Activated CD4-positive, alpha-beta T cell treated with anti-CD3 and anti-CD28 coated beads, Interleukin-2, amount 10 ng/mL, durations not matched to agents 7 days and 5 days (primary cell): ENCODE results near the gene HAPSTR1. TPM values are rescaled to one million over a fixed set of nuclear protein-coding genes. Genes with fewer than 3 reads are reported as not detected.

Experiments
- CTCF ChIA-PET: fragments of 350-600 bp; sonication (Branson Sonifier 250); formaldehyde crosslinking; loops from one replicate; lab custom pipeline; 2021; ENCODE audit warnings: antibody characterized with exemption; lab: Charles Lee
- POLR2A ChIA-PET: fragments of 350-600 bp; sonication (Branson Sonifier 250); formaldehyde crosslinking; loops from one replicate; lab custom pipeline; 2021; ENCODE audit warnings: antibody characterized with exemption; lab: Charles Lee
- DNase-seq: peaks from one replicate; pipeline ENCODE4 v3.0.0-alpha.2; 2020
- H3K27ac Mint-ChIP-seq: one replicate; pipeline ENCODE4 v1.8.0; 2021; ENCODE audit warnings: mild to moderate bottlenecking, moderate library complexity, mixed read lengths
- H3K27me3 Mint-ChIP-seq: one replicate; pipeline ENCODE4 v1.8.0; 2021; ENCODE audit warnings: mixed read lengths
- H3K36me3 Mint-ChIP-seq: one replicate; pipeline ENCODE4 v1.8.0; 2021; ENCODE audit warnings: low read depth, mixed read lengths
- H3K4me1 Mint-ChIP-seq: one replicate; pipeline ENCODE4 v1.8.0; 2021; ENCODE audit warnings: mixed read lengths
- H3K4me3 Mint-ChIP-seq: one replicate; pipeline ENCODE4 v1.8.0; 2021; ENCODE audit warnings: mild to moderate bottlenecking, moderate library complexity, mixed read lengths
- H3K9me3 Mint-ChIP-seq: one replicate; pipeline ENCODE4 v1.8.0; 2021; ENCODE audit warnings: mixed read lengths
- total RNA-seq, 2 experiments: library from RNA; stranded (reverse); gene quantifications; one replicate each; pipeline ENCODE4 v1.2.3, GENCODE V29; 2021

Gene HAPSTR1
- total RNA-seq, 2 experiments from 2014 or later, result 55.0 to 55.6 TPM

- POLR2A ChIA-PET, result no interaction called here
- DNase-seq, result peak; percentile 41
- Mint-ChIP-seq H3K36me3 (no peaks in the 10 kb centered on the region), H3K9me3 (no peaks in the 10 kb centered on the region), H3K4me1 (peaks cover 27% of the 10 kb centered on the region), H3K27ac (peak overlapping the region; percentile 10), H3K4me3 (no peak overlapping the region), H3K27me3 (peaks cover 2% of the 10 kb centered on the region)
- CTCF ChIA-PET, result interaction anchor here (0.7 to 1.1 kb wide), 2 partner anchors 13 to 127 kb away, joined by 4 read pairs; no protein-coding TSS in a partner anchor
Observed at GRCh38 chr16:9135797-9136196, 44.4 kb downstream of the HAPSTR1 start.

- POLR2A ChIA-PET, result no interaction called here
- Mint-ChIP-seq H3K36me3 (no peaks in the 10 kb centered on the region), H3K27me3 (peaks cover 2% of the 10 kb centered on the region), H3K4me3 (no peak overlapping the region), H3K4me1 (peaks cover 26% of the 10 kb centered on the region), H3K27ac (no peak overlapping the region), H3K9me3 (no peaks in the 10 kb centered on the region)
- CTCF ChIA-PET, result interaction anchor here (0.7 to 1.1 kb wide), 2 partner anchors 14 to 128 kb away, joined by 4 read pairs; no protein-coding TSS in a partner anchor
- DNase-seq, result no peak
Observed at GRCh38 chr16:9136596-9136995, 45.2 kb downstream of the HAPSTR1 start.

GRCh38 chr16:9138021-9138680 is 46.7 kb downstream of the HAPSTR1 start:
- Mint-ChIP-seq H3K36me3 (no peaks in the 10 kb centered on the region), H3K27me3 (peaks cover 2% of the 10 kb centered on the region), H3K27ac (no peak overlapping the region), H3K4me3 (no peak overlapping the region), H3K4me1 (peaks cover 25% of the 10 kb centered on the region), H3K9me3 (no peaks in the 10 kb centered on the region)
- ChIA-PET POLR2A (no interaction called here), CTCF (interaction anchor here (0.6 to 1.6 kb wide), 8 partner anchors 11 to 202 kb away, joined by 3 to 6 read pairs (median 4); no protein-coding TSS in a partner anchor)
- DNase-seq, result no peak

- Mint-ChIP-seq H3K4me3 (no peak overlapping the region), H3K36me3 (no peaks in the 10 kb centered on the region), H3K27me3 (peaks cover 2% of the 10 kb centered on the region), H3K4me1 (peaks cover 23% of the 10 kb centered on the region), H3K9me3 (no peaks in the 10 kb centered on the region), H3K27ac (no peak overlapping the region)
- ChIA-PET CTCF (interaction anchor here (0.6 to 1.6 kb wide), 9 partner anchors 11 to 202 kb away, joined by 3 to 6 read pairs (median 4); no protein-coding TSS in a partner anchor), POLR2A (interaction anchor here (0.6 kb wide), 1 partner anchor 239 kb away, joined by 3 read pairs; no protein-coding TSS in a partner anchor)
- peak; percentile 74 for DNase-seq
Observed at GRCh38 chr16:9138731-9139501, 47.5 kb downstream of the HAPSTR1 start.

GRCh38 chr16:9139965-9140364 is 48.5 kb downstream of the HAPSTR1 start:
- Mint-ChIP-seq H3K4me1 (peaks cover 19% of the 10 kb centered on the region), H3K27ac (no peak overlapping the region), H3K27me3 (peaks cover 2% of the 10 kb centered on the region), H3K4me3 (no peak overlapping the region), H3K9me3 (no peaks in the 10 kb centered on the region), H3K36me3 (no peaks in the 10 kb centered on the region)
- no peak for DNase-seq
- POLR2A ChIA-PET, result no interaction called here
- CTCF ChIA-PET, result interaction anchor here (0.7 kb wide), 1 partner anchor 23 kb away, joined by 4 read pairs; no protein-coding TSS in a partner anchor

Other genes starting within 250 kb of the HAPSTR1 start
- 100 to 1,000 TPM; 172 to 189 TPM for gene CARHSP1, start 222.6 kb upstream of the HAPSTR1 start, total RNA-seq
- not detected for gene LITAFD, start 209.3 kb upstream of the HAPSTR1 start, total RNA-seq
- 100 to 1,000 TPM; 157 to 160 TPM for gene USP7, start 127.7 kb upstream of the HAPSTR1 start, total RNA-seq